Right renal cortex interstitium (tissue), 3 donors: ENCODE data around the gene VASP. TPM values are rescaled to one million over a fixed set of nuclear protein-coding genes. Genes with fewer than 3 reads are reported as not detected.
A peak's percentile ranks its signal among the peaks of the same experiment; 100 is the strongest.
"Not testable (repeated sequence)": the region's sequence is repeated elsewhere in the genome, so short reads cannot be mapped to it uniquely, and the experiment has no call there.

Source experiments
- DNase-seq, 3 donors: peaks; one replicate each; pipeline ENCODE4 v3.0.0-alpha.2; 2013; ENCODE audit warnings: low read depth in 3 of 3, low spot score in 2 of 3
- polyA plus RNA-seq, 3 donors: library from polyadenylated mRNA; unstranded; fragments of 120-200 nt; gene quantifications; one replicate each; pipeline ENCODE4 v1.2.1, GENCODE V29; 2013; ENCODE audit not compliant: insufficient read length in 3 of 3

The VASP gene
- polyA plus RNA-seq, 3 donors, result 45.6 to 49.3 (median 48.8) TPM

DNA sequence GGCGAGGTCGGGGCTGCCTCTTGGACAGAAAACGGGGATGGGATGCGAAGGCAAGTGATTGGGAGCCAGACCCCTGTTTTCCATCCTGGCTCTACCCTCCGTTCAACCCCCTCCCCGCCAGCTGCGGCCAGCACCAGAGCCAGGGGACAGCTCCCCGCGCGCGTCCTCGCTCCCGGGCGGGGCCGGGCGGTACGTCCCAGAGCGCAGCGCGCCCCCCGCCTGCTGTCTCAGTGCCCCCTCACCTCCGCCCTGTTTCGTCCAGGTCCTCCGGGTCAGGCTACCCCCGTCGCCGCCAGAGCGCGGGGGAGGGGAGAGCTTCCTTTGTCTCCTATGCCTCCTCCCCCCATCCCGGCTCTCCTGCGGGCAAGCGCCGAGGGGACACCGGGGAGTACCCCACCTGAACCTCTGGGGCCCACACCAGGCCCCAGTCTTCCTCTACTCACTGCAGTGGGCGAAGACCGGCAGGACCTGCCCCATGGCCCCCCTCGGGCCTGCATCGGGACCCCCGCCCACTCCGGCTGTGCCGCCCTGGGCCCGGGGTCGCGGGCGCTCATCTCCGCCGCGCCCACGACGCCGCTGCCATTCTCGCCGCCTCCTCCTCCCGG lies 10.8 kb upstream of the VASP start:
- DNase-seq, result no peak

DNA sequence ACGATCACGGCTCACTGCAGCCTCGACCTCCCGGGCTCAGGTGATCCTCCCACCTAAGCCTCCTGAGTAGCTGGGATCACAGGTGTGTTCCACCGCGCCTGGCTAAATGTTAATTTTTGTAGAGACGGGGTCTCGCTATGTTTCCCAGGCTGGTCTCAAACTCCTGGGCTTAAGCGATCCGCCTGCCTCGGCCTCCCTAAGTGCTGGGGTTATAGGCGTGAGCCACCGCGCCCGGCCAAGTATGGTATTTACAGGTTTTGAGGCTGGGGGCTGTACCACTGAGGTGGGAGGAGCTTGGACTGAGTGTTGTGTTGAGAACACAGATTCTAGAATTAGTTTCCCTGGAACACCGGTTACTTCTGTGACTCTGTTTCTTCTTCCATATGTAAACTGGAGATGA lies 9.5 kb upstream of the VASP start:
- DNase-seq, result no peak

DNA sequence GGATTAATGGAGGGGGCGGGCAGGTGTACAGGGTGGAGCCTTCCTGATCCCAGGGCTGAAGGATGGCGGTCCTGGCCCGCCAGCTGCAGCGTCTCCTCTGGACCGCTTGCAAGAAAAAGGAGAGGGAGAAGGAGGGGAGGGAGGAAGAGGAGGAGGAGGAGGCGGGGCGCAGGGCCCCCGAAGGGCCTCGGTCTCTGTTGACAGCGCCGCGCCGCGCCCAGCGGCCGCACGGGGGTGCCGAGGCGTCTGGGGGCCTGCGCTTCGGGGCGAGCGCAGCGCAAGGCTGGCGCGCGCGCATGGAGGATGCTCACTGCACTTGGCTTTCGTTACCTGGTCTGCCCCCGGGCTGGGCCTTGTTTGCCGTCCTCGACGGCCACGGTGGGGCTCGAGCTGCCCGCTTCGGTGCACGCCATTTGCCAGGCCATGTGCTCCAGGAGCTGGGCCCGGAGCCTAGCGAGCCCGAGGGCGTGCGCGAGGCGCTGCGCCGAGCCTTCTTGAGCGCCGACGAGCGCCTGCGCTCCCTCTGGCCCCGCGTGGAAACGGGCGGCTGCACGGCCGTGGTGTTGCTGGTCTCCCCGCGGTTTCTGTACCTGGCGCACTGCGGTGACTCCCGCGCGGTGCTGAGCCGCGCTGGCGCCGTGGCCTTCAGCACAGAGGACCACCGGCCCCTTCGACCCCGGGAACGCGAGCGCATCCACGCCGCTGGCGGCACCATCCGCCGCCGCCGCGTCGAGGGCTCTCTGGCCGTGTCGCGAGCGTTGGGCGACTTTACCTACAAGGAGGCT lies 8.7 kb upstream of the VASP start, which contains the start of gene PPM1N:
TSS of gene PPM1N (plus strand) at position 33 of the 785 bp plus-strand sequence. CDS start at position 63, 30 bp downstream.
- DNase-seq, result no peak

DNA sequence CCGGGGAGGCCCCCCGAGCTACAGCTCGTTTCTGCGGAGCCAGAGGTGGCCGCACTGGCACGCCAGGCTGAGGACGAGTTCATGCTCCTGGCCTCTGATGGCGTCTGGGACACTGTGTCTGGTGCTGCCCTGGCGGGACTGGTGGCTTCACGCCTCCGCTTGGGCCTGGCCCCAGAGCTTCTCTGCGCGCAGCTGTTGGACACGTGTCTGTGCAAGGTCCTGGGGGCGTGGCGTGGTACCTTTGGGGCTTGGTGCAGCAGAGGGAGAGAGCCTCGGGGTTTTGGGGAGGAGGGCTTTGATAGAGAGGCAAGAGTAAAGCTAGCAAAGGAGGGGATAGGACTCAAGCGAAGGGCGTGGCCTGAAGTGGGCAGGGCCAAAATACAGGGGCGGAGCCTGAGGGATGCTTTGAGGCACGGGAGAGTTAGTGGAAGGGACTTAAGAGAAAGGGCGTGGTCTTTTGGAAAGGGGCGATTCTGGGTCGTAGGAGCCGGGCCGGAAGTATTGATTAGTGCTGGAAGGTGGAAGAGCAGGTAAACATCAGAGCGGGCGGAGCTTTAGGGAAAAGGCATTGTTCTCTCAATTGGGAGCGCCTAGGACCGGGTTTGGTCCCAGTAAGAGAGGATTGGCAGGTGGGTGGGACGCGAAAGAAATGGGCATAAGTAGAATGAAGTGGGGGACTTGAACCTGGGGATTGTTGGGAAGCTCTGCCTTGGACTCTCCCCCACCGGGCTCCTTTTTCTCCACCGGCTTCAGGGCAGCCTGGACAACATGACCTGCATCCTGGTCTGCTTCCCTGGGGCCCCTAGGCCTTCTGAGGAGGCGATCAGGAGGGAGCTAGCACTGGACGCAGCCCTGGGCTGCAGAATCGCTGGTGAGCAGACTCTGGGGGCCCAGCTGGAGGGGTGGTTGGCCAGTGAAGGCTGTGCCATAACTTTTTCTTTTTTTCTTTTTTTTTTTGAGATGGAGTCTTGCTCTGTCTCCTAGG lies 7.8 kb upstream of the VASP start:
- no peak for DNase-seq

DNA sequence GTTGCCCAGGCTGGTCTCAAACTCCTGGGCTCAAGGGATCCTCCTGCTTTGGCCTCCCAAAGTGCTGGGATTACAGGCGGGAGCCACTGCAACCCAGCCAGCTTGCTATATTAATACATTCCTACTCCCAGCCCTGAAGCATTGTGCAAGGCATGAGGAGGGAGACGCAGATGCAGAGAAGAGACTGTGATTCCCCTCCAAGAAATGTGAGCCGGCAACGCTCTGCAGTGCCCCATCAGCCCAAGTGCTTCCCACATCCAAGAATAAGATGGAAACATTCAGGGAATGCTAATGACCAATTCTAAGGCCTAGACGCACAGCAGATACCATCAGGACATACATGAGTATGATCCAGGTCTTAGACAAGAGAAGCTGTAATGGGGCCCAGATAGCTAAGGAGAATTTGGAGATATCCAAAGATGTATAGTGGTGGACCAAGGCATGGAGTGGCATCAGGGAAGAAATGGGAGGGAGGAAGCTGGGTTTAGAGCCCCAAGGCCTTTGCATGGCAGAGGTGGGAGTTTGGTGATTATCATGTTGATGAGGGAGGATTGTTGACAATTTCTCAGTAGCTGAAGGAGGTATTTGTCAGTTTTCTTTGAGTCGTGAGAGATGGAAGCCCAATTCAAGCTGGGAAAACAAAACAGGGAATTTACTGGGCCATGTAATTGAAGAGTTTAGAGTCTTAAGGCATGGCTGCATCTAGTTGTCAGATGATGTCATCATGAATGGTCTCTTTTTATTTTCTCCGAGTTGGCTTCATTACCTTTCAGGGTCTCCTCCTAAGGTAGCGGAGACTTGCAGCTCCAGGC lies 6.2 kb upstream of the VASP start:
- no peak for DNase-seq

DNA sequence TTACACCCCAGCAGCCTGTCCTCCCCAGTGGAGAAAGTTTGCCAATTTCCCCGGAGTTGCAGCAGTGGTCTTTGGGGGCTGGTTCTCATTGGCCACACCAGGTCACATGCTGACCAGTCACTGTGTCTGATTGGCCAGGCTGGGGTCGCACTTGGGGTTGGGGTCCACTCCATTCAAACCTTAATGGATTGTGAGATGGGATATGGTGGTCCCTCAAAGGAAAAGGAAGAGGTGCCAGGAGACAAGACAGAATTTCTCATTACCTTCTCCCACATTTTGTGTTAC lies 5.6 kb upstream of the VASP start:
- no peak for DNase-seq

DNA sequence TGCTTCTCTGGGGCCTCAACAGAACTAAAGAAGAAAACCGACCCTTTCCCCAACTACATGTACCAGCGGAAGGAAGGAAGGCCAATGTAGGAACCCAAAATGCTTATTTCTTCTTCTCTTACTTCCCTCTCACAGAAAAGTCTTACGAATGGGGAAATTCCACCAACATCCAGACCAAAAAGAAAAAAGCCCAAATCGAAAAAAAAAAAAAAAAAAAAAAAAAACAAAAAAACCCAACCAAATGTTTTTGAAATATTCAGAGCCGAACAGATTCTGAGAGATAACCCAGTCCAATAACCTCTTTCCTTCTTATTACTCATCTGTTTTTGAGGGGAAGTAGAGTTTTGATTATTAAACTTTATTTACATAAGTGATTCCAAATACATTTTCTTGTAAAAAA lies 5.2 kb upstream of the VASP start:
- no peak for DNase-seq

DNA sequence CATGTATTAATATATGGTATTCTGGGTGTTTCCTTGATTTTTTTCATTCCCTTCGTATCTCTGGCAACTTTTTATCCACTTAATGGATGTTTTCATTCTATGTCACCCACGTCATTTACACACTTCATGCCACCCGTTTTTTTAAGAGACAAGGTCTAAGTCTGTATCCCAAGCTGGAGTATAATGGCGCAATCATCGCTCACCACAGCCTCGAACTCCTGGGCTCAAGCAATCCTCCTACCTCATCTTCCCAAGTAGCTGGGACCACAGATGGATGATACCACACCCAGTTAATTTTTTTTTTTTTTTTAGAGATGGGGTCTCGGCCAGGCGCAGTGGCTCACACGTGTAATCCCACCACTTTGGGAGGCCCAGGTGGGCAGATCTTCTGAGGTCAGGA lies 3.4 kb upstream of the VASP start:
- no peak for DNase-seq

DNA sequence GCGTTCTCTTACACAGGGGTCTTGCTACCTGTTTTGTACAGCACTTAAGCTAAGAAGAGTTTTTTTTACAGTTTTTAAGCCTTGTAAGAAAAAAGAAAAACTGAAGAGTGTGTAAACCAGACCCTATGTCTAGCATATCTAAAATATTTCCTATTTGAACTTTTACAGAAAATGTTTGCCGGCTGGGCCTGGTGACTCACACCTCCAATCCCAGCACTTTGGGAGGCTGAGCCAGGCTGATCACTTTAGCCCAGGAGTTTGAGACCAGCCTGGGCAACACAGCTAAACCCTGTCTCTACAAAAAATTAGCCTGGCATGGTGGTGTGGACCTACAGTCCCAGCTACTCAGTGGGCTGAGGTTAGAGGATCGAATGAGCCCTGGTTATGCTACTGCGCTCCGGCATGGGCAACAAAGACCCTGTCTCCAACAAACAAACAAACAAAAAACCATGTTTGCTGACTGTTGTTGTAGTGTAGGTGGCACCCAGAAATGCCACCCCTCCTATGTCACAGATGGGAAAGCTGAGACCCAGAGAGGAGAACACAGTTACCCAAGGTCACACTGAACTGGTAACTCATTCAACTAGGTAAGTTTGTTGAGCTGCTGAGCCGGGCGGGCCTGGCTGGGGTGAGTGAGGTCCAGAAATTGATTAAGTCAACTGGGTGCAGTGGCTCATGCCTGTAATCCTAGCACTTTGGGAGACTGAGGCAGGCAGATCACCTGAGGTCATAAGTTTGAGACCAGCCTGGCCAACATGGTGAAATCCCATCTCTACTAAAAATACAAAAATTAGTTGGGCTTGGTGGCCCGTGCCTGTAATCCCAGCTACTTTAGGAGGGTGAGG lies 1.9 kb upstream of the VASP start:
- no peak for DNase-seq

DNA sequence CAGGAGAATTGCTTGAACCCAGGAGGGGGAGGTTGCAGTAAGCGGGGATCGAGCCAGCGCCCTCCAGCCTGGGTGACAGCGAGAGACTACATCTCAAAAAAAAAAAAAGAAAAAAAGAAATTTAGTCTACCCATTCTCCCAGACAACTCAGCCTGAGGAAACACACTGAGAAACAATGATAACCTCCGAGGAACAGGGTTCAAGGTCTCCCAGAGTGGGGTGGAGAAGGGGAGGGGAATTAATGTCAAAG lies 1.4 kb upstream of the VASP start:
- DNase-seq, result no peak

DNA sequence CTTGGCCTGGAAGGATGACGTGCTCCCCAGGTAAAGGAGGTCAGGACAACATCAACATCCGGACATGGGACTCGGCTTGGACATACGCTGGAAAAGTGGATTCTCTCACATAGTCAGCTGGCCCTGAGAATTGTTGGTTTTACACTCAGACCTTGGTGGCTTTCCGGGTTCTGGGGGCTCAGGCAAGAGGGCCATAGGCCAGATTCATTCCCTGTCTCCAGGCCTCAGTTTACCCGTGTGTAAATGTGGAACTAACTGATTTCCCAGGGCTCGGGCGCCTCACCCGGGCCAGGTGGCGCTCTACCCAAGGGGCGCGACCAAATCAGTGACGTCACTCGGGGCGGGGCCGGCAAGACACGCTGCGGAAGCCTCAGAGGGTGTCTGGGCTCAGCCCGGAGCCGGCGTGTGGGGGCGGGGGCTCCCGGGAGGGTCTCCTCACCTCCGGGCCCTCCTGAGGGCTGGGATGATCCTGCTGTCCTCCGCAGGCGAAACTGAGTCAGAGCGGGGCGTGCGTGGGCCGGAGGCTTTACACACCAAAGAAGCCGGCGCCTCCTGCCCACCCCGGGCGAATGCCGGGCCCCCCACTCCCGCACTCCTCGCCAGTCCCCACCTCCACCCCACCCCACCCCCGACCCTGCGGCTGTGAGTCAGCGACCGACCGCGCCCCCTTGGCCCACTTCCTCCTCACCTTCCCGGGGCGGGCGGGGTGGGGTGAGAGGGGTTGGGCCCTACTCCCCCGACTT lies 862 bp upstream of the VASP start:
- DNase-seq, result peak in 1 of 3 donors; percentile 81

DNA sequence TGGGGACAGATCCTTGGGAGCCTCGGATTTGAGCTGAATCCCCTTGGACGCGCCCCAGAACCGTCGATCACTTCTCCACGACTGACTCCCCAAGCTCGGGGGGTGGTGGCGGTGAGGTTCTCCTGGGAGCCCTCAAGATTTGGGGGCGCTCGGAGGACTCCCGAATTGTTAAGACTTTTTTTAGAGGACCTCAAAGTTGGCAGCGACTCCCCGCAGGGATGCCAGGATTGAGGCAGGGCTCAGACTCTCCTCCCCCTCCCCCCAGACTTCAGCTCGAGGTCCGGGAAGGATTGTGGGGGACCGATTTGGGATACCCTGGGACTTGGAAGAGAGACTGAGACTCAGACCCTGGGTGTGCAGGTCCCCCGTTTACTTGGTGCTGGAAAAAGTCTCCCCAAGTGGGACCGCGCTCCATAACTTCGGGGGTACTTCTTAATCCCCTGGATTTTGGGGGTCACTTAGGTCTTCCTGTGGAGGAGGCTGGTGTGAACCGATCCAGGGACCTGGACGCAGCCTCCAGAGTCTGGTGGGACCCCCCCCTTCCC lies 665 bp downstream of the VASP start:
- no peak for DNase-seq

DNA sequence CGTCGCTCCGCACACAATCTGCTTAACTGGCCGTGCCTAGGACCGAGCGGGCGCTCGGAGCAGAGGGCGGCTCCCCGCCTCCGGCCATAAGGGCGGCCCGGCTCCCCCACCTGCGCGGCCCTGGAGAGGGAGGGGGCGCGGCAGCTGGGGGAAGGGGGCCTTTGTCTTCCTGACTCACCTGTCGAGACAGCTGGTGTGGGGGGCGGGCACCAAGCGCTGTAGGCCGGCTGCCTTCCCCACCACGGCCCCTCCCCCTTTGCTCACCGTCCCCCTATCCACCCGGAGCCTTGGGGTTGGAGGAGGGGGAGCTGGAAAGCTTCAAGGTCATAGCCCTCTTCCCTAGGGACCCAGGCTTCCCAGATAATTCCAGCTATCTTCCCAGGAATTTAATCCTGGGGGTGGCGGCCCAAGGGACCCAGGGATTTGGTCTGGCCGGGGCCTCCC lies 1.2 kb downstream of the VASP start:
- DNase-seq, result no peak

DNA sequence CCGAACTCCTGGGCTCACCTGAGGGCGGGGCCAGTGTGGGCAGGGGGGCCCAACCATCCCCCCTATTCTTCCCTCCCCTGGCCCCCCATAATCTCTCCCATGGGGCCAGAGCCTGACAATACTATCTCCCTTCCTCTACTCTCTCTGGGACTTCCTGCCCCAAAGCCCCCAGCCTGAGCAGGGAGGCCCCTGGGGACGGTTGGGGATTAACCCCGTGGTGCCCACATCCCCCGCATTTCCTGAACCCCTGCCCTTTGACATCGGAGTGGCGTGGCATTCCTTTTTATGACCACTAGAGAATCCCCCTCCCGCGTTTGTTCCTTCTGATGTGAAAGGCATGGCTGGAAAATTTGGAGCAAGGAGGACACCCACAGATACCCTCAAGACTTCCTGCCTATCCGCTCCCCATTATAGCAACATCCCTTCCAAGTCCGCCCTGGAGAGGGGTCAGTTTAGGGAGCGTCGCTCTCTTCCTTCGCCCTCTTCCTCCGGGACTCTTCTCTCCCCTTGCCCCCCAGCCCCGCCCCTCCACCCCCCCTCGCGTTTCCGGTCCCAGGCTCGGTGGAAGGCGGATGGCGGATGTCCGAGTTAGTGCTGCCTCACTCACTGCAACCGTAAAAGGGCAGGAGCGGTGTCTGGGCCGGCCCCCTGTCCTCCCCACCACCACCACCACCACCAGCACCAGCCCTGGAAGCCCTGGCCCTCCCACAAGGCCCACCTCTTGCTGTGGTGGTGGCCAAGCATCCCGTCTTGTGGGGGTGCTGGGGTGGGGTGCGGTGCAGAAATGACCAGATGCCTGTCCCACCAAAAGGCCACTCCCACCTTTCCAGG lies 1.8 kb downstream of the VASP start:
- no peak for DNase-seq

DNA sequence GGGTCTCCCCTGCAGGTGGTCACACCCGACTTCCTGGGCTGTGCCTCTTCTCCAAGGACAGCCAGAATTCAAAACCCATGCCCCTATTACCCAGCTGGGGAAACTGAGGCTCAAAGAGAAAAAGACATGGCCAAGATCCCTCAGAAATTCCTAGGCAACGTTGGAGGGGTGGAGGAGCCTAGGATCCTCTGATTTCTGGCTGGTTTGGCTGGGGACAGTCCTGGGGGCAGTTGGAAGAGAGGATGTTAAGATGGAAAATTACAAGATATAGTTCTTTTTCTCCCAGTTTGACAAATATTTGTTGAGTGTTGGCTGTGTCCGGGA lies 2.4 kb downstream of the VASP start:
- DNase-seq, result no peak

DNA sequence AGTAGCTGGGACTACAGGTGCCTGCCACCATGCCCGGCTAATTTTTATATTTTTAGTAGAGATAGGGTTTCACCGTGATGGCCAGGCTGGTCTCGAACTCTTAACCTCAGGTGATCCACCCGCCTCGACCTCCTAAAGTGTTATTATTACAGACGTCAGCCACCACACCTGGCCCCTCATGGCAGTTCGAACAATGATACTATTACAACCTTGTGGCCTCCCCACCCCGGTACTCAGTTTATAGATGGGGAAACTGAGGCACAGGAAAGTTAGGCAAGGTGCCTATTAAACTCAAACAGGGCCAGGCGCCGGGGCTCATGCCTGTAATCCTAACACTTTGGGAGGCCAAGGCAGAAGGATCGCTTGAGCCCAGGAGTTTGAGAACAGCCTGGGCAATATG lies 3.1 kb downstream of the VASP start:
- DNase-seq, result not testable (repeated sequence)

DNA sequence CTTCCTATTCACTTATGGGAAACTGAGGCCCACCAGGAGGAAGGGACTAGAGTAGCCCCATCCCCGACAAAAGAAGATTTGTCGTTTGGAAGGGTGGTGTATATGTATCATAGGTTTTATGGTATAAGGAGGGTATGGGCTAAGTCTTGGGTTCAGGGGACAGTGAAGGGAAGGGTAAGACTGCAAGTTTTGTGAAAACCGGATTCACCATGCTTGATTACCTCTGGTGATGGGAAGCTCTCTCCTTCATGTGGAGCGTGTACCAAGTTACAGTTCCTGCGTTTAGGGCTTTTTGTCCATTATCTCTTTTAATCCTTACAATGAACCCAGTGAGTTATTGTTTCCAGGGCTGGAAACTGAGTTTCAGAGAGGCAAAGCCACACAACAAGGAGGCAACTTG lies 3.8 kb downstream of the VASP start:
- no peak for DNase-seq

DNA sequence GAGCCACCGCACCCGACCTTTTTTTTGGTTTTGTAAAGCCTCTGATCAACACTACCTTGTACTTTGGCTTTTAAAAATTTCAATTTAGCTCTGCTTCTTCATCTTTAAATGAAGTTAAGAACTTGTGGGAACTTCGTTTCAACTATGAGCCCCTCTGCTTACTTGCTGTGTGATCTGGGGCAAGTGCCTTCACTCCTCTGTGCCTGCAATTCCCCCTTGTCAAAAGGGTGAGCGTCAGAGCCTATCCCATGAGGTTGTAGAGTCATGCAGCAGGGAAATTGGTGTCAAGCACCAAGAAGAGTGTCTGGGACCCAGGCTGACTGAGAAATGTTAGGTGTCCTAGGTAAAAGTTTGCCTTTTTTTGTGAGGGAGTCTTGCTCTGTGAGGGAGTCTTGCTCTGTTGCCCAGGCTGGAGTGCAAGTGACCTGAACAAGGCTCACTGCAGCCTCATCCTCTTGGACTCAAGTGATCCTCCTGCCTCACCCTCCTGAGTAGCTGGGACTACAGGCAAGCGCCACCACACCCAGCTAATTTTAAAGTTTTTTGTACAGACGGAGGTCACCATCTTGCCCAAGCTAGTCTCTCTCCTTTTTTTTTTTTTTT lies 5.7 kb downstream of the VASP start:
- no peak for DNase-seq
